ENCODE measurements around the gene TIE1. TPM values are rescaled to one million over a fixed set of nuclear protein-coding genes. Genes with fewer than 3 reads are reported as not detected.
A peak's percentile ranks its signal among the peaks of the same experiment; 100 is the strongest.

TIE1 gene
- total RNA-seq (2016; rRNA removed; fragmentation: Illumina TruSeq; extraction: Trizol) (0.20 and 0.84 TPM in 2 replicates), polyA plus RNA-seq (2011; rRNA removed) (0.58 and 2.5 TPM in 2 replicates), polyA minus RNA-seq (2011; rRNA and poly(A)+ RNA removed; ENCODE audit: low replicate concordance) (4.2 TPM in 1 of 2 replicates, not detected in the other), Bru-seq, nascent RNA (percentile 10 among the genes with signal in this experiment), BruChase-seq, experiment 1, labeled RNA remaining after a 6-hour chase (percentile 11 among the genes with signal in this experiment), BruChase-seq, experiment 2, labeled RNA remaining after a 2-hour chase (percentile 11 among the genes with signal in this experiment)
- not detected in 2 replicates for total RNA-seq (2016; cell fraction: cytosol; rRNA removed; fragmentation: Illumina TruSeq; extraction: Trizol; ENCODE audit: low read depth)
- total RNA-seq (2016; cell fraction: insoluble cytoplasmic fraction; rRNA removed; fragmentation: Illumina TruSeq; extraction: Trizol): 0.30 and 0.76 TPM in 2 replicates
- 0.10 and 0.19 TPM in 2 replicates for total RNA-seq (2016; cell fraction: membrane; rRNA removed; fragmentation: Illumina TruSeq; extraction: Trizol)
- total RNA-seq (2016; cell fraction: nucleus; rRNA removed; fragmentation: Illumina TruSeq; extraction: Trizol): 1.3 TPM in 2 replicates
- polyA plus RNA-seq (2011; cell fraction: cytosol; rRNA removed): 0.72 and 1.1 TPM in 2 replicates
- polyA plus RNA-seq (2011; cell fraction: nucleus; rRNA removed): 2.4 and 4.2 TPM in 2 replicates
- polyA plus RNA-seq (2012): 0.35 and 1.3 TPM in 2 replicates
- polyA plus RNA-seq (2016; cell fraction: cytosol; fragmentation: Illumina TruSeq; extraction: Trizol; ENCODE audit: low read depth): 0.09 and 0.11 TPM in 2 replicates
- polyA plus RNA-seq (2016; cell fraction: insoluble cytoplasmic fraction; fragmentation: Illumina TruSeq; extraction: Trizol; ENCODE audit: low read depth): 0.36 and 0.49 TPM in 2 replicates
- polyA plus RNA-seq (2016; cell fraction: membrane; fragmentation: Illumina TruSeq; extraction: Trizol; ENCODE audit: low read depth): 0.06 and 0.20 TPM in 2 replicates
- polyA plus RNA-seq (2016; cell fraction: nucleus; fragmentation: Illumina TruSeq; extraction: Trizol; ENCODE audit: insufficient read depth, low read depth): 0.96 and 1.3 TPM in 2 replicates
- 0.88 and 2.3 TPM in 2 replicates for polyA minus RNA-seq (2011; cell fraction: cytosol; rRNA and poly(A)+ RNA removed)
- polyA minus RNA-seq (2011; cell fraction: nucleus; rRNA and poly(A)+ RNA removed): 0.75 and 0.77 TPM in 2 replicates
- long read RNA-seq, experiment 1, partial matches to known transcripts: 1 of 2 reads
- long read RNA-seq, experiment 1, other reads (novel, unspliced or antisense): 1 of 2 reads
- long read RNA-seq, experiment 2, partial matches to known transcripts: 1 of 4 reads
- long read RNA-seq, experiment 2, other reads (novel, unspliced or antisense): 3 of 4 reads

DNA sequence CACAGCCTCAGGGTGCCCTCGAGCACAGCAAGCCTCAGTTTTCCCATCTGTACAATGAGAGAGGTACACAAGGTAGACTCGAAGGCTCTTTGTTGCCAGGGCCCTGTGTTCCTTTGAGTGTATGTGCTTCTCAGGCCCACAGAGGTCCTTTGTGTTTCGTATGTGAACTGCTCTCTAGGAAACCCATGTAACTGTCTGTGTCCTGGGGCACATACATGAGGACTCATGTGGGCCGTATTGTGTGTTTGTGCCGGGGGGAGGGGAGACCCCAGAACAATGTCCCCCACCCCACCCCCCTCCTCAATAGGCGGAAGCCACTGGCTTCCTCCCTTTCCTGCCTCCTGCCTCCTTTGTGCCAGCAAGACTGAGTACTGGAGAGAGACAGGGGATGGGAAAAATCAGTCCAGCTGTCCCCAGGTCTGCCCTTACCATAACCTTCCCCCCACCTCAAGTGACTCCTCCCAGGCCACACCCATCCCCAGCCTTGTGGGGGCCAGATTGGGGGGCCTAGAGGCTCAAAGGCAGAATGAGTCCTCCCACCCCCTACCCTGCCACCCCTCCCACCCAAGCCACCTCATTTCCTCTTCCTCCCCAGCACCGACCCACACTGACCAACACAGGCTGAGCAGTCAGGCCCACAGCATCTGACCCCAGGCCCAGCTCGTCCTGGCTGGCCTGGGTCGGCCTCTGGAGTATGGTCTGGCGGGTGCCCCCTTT lies at the start of gene TIE1:
TSS of gene TIE1 (plus strand) at position 605 of the 717 bp plus-strand sequence. CDS start at position 695, 90 bp downstream.
- WGBS (ENCODE audit: low lambda C conversion rate): 43% methylated on average over 6 of the region's 10 CpGs
- Histone ChIP-seq H4K20me1 (ENCODE audit: insufficient read depth, low read length) (no peaks in the 10 kb centered on the region), H3K4me1 (ENCODE audit: insufficient read depth, low read length) (peaks cover 31% of the 10 kb centered on the region), H3K4me3 (replicated peaks in 1 of 3; ENCODE audit: insufficient read depth in 1 of 3, low read depth in 2 of 3, low read length in 3 of 3) (no peak within 1 kb of the TSS), H3K27ac (ENCODE audit: extremely low read length, insufficient read depth, low read length) (no peak within 1 kb of the TSS), H2AFZ (ENCODE audit: low read length) (no peak within 1 kb of the TSS), H3K36me3 (replicated peaks in 1 of 2; ENCODE audit: control insufficient read depth in 1 of 2, insufficient read depth in 2 of 2, low read length in 2 of 2) (no peaks in the 10 kb centered on the region), H3K27me3 (ENCODE audit: control insufficient read depth in 1 of 2, insufficient read depth in 2 of 2, low read length in 2 of 2) (peaks cover 0 to 10% of the 10 kb centered on the region in 2 experiments; a peak in 3 of 5 replicates), H3K4me2 (ENCODE audit: low read depth, low read length) (no peak within 1 kb of the TSS), H3K79me2 (ENCODE audit: insufficient read depth, low read length) (no peaks in the 10 kb centered on the region), H3K9me3 (ENCODE audit: low read length) (no peaks in the 10 kb centered on the region), H3K9ac (ENCODE audit: insufficient read depth, low read depth, low read length) (no peak within 1 kb of the TSS)
- intact Hi-C loops (cut with micrococcal nuclease; ENCODE audit: unreplicated experiment) (no loop called here), in situ Hi-C loops (cut with HindIII; ENCODE audit: extremely low pct_ligation_motif_present, low pct_unique_long_range_greater_than_20kb) (no loop called here)
- FAIRE-seq (no peak), DNase-seq (ENCODE audit: low spot score) (no peak), ATAC-seq (no peak)
- no TSS peak for BruUV-seq (replicated peaks)
- ChIA-PET POLR2A (no interaction called here), CTCF (ENCODE audit: low intra/inter-chr PET ratio, low total read pairs) (no interaction called here)
- no peak for TF ChIP-seq RBM22 (optimal IDR thresholded peaks at IDR 0.05; ENCODE audit: low read length)
- TF ChIP-seq RFXANK (CRISPR knock-in tag; IDR thresholded peaks at IDR 0.05): no peak
- TF ChIP-seq, protein P1, sequence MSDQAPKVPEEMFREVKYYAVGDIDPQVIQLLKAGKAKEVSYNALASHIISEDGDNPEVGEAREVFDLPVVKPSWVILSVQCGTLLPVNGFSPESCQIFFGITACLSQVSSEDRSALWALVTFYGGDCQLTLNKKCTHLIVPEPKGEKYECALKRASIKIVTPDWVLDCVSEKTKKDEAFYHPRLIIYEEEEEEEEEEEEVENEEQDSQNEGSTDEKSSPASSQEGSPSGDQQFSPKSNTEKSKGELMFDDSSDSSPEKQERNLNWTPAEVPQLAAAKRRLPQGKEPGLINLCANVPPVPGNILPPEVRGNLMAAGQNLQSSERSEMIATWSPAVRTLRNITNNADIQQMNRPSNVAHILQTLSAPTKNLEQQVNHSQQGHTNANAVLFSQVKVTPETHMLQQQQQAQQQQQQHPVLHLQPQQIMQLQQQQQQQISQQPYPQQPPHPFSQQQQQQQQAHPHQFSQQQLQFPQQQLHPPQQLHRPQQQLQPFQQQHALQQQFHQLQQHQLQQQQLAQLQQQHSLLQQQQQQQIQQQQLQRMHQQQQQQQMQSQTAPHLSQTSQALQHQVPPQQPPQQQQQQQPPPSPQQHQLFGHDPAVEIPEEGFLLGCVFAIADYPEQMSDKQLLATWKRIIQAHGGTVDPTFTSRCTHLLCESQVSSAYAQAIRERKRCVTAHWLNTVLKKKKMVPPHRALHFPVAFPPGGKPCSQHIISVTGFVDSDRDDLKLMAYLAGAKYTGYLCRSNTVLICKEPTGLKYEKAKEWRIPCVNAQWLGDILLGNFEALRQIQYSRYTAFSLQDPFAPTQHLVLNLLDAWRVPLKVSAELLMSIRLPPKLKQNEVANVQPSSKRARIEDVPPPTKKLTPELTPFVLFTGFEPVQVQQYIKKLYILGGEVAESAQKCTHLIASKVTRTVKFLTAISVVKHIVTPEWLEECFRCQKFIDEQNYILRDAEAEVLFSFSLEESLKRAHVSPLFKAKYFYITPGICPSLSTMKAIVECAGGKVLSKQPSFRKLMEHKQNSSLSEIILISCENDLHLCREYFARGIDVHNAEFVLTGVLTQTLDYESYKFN (CRISPR knock-in tag; conservative IDR thresholded peaks at IDR 0.05): no peak
- TF ChIP-seq ISL2 (CRISPR knock-in tag; IDR thresholded peaks at IDR 0.05): no peak
- TF ChIP-seq ASH2L (IDR thresholded peaks at IDR 0.05; ENCODE audit: insufficient read length, low read depth, low read length): no peak
- TF ChIP-seq, protein P2, sequence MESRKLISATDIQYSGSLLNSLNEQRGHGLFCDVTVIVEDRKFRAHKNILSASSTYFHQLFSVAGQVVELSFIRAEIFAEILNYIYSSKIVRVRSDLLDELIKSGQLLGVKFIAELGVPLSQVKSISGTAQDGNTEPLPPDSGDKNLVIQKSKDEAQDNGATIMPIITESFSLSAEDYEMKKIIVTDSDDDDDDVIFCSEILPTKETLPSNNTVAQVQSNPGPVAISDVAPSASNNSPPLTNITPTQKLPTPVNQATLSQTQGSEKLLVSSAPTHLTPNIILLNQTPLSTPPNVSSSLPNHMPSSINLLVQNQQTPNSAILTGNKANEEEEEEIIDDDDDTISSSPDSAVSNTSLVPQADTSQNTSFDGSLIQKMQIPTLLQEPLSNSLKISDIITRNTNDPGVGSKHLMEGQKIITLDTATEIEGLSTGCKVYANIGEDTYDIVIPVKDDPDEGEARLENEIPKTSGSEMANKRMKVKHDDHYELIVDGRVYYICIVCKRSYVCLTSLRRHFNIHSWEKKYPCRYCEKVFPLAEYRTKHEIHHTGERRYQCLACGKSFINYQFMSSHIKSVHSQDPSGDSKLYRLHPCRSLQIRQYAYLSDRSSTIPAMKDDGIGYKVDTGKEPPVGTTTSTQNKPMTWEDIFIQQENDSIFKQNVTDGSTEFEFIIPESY (CRISPR knock-in tag; IDR thresholded peaks at IDR 0.05): no peak
- TF ChIP-seq, protein P3, sequence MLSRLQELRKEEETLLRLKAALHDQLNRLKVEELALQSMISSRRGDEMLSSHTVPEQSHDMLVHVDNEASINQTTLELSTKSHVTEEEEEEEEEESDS (CRISPR knock-in tag; IDR thresholded peaks at IDR 0.05; ENCODE audit: borderline replicate concordance): no peak
- TF ChIP-seq, protein P4, sequence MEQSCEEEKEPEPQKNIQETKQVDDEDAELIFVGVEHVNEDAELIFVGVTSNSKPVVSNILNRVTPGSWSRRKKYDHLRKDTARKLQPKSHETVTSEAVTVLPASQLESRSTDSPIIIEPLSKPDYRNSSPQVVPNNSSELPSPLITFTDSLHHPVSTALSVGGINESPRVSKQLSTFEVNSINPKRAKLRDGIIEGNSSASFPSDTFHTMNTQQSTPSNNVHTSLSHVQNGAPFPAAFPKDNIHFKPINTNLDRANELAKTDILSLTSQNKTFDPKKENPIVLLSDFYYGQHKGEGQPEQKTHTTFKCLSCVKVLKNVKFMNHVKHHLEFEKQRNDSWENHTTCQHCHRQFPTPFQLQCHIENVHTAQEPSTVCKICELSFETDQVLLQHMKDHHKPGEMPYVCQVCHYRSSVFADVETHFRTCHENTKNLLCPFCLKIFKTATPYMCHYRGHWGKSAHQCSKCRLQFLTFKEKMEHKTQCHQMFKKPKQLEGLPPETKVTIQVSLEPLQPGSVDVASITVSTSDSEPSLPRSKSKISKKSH (CRISPR knock-in tag; IDR thresholded peaks at IDR 0.05; ENCODE audit: borderline replicate concordance): no peak
- no peak for TF ChIP-seq ZNF367 (CRISPR knock-in tag; IDR thresholded peaks at IDR 0.05; ENCODE audit: borderline replicate concordance)
- TF ChIP-seq ETV5 (CRISPR knock-in tag; IDR thresholded peaks at IDR 0.05; ENCODE audit: borderline replicate concordance): no peak

Measured in HepG2 (cell line).